HG03060 (cell line): ENCODE measurements around the gene HLCS.
"Not testable (repeated sequence)": the region's sequence is repeated elsewhere in the genome, so short reads cannot be mapped to it uniquely, and the experiment has no call there.

Experiments
- ATAC-seq: cut with Tn5 transposase; IDR thresholded peaks from one replicate; pipeline ENCODE4 v1.9.1; 2021; ENCODE audit warnings: low read depth, moderate number of reproducible peaks; ENCODE audit not compliant: unreplicated experiment

Gene HLCS

DNA sequence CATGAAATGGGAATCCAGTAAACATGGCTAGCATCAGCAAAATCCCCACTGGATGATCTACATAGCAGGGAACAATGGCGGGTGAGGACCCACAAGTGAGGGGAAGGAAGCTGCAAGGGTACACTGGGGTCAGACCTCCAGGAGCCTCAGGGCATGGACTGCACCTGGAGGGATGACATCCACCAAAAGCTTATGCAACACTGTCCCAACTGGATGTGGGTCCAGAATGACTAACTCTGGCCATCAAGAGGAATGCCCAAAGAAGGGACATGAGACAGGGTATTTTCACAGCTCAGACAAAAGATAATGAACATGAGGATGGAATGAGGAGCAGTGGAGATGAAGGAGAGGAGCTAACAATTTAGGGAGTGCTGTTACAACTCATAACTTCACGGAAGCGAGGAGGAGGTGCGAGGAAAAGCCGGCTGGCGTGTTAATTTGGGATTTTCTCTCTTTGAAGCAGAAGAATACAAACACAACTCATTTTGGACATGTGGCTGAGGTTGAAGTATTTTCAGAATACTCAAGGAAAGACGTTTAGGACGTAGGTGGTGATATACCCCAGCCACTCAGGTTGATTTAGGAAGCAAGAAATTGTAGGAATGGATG, 5.7 kb downstream of the HLCS start:
- no peak for ATAC-seq

- ATAC-seq, result no peak
Measured at GRCh38 chr21:36959020-36959835, 7.2 kb downstream of the HLCS start.

GRCh38 chr21:36955783-36956182, 10.7 kb downstream of the HLCS start:
- ATAC-seq, result no peak

- not testable (repeated sequence) for ATAC-seq
Measured at GRCh38 chr21:36952331-36952730, 14.1 kb downstream of the HLCS start.

GRCh38 chr21:36949171-36950141, 17.0 kb downstream of the HLCS start:
- no peak for ATAC-seq

- no peak for ATAC-seq
Measured at GRCh38 chr21:36948686-36949085, 17.8 kb downstream of the HLCS start.

GRCh38 chr21:36946949-36947356, 19.5 kb downstream of the HLCS start:
- ATAC-seq, result no peak

DNA sequence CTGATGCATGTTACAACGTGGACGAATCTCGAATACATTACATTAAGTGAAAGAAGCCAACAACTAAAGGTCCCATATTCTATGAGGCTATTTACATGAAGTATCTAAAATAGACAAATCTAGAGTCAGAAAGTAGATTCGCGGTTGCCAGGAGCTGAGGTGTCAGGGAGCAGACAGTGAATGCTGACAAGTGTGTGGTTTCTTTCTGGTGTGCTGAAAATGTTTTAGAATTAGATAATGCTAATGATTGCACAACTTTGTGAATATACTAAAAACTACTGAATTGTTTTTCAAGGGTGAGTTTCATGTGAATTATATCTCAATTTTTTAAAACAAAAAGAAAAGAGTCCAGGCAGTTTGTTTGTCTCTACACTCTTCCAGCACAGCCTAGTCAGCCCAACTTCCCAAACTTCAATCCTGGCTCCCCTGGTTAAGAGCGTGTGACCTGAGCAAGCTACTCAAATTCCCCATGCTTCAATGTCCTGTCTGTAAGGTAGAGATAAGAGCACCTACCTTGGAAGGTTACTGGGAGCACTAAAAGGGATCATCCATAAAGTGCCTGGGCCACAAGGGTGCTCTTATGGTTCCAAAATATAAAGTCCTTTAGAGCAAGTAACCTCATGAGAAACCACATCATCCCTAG, 20.9 kb downstream of the HLCS start:
- no peak for ATAC-seq

DNA sequence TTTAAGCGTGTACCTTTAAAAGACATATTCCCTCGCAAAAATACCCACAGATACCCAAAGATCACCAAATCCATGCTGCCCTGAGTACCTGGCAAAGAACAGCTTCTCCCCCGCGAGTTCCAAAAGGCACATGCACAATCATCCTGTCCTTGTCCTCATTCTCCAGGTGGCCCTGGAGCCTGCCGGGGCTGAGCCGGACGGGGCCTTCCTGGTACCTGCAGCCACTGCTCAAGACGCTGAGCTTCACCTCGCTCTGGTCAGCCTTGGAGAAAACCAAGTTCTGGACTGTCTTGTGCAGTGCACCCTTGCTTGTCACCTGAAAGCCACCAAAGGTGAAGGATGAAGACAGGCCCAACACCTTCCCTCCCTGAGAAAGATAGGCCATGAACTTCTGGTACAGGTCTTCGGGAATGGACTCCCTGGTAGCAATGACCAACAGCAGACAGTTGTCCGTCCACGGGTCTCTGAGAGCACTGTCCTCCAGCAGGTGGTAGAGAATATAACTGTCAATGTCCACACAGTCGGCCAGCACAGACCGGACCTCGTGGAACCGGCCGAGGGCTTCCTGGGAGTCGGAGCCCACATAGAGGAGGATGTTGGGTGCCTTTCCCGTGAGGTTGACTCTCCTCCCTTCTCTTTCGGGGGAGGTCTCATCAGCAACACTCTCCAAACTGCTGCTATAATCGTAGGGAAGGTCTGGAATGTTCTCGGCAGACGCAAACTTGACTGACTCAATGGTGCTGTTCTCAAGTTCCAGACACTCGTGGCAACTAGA, 29.9 kb downstream of the HLCS start:
- no peak for ATAC-seq

DNA sequence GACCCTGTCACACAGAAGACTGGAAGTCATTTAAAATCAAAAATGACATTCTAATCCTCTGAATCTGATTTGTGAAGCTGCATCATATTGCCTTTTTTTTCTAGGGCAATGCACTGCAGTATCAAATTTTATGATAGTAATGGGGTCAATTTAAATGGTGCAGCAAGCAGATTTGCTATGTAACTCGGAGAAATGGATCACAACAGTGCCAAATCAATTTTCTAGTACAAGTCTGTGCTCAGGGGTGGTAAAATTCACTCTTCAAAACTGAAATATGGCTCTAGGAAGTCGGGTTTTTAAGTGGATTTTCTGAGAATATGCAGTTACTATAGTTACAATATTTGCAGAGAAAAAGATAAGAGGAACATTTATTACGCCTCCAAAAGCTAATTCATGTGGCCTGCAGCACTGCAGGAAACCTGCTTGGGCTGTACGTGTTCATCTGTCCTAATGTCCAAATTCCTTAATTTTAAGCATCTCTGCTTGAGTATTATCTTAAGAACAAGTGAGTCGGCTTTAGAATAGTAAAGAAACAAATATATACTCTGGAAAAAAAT, 31.5 kb downstream of the HLCS start:
- ATAC-seq, result no peak

GRCh38 chr21:36932161-36932816, 34.2 kb downstream of the HLCS start:
- ATAC-seq, result no peak

DNA sequence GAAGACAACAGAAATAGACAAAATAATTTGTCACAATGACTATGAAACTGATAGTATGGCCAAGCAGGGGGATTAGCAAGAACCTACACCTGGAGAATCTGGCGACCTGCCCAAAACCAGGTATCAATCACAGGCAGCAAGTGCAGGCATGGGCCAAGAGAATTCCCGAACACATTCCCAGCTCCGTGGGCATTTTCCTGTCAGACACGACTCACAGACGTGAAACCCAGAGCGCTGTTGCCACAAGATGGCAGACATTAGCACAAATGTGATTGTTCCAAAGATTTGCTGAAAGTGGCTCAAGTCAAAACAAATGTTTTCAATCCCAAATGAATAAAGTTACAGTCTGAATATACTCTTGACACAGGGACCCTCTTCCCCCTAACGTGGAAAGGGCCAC, 36.8 kb downstream of the HLCS start:
- no peak for ATAC-seq

- no peak for ATAC-seq
Measured at GRCh38 chr21:36928960-36929359, 37.5 kb downstream of the HLCS start.

GRCh38 chr21:36927719-36928117, 38.8 kb downstream of the HLCS start:
- ATAC-seq, result no peak

- ATAC-seq, result no peak
Measured at GRCh38 chr21:36926989-36927718, 39.3 kb downstream of the HLCS start.

DNA sequence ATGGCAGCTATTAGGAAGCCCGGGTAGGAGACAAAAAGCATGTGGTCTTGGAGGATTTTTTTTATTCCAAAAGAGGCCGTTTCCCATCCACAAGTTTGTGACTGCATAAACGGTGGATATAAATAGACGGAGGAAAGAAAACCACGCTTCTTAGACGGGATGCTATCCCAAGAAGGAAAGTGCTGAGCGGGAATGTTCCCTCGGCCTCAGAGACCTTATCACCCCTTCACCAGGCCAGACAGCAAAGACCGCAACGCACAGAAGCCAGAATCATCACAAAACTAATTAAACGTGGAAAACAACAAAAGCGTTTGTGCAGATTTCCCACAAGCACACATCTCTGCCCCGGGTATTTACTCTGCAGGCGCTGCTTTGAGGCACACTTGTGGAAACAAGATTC, 43.2 kb downstream of the HLCS start:
- no peak for ATAC-seq

DNA sequence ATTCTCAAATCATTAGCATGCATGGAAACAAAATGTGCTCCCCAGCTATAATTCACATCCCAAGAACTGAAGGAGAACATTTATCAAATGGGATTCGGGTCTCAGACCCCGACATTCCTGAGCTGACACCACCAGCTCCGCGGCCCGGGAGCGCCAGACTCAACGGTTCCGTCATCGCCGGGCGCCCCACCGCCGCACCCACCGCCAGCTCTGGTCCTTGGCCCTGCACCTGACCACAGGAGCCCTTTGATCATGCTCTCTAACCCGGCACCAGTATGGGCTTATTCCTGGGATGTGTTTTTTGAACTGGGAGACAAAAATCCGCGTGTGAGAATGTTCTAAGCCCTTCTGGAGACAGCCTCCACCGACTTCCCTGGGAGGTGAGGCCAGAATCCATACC, 43.6 kb downstream of the HLCS start:
- no peak for ATAC-seq

DNA sequence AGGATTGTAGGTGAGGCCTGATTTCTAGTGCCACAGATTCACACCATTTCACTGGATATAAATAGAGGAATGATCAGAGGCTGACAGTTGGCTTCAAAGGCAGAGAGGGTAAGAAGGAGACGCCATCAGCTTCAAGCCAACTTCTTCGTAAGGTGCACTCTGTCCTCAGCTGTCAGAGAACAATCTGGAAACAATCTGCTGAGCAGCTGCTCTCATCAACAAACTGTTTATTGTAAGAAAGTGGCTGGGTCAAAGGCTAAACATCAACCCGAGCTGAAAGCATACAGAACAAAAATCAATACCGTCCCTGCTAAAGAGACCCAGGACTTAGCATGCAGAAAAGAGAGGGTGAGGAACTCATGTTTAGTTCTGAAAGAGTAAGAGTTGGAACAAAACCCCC, 48.2 kb downstream of the HLCS start:
- ATAC-seq, result no peak
